SU-DHL-6 (cell line): ENCODE data around the gene ERV3-1.

Source experiments
- CTCF ChIP-seq: fragments of 200-600 bp; sonication (generic); IDR thresholded peaks from one replicate; pipeline ENCODE4 v1.5.1; 2017; ENCODE audit warnings: antibody characterized with exemption, mild to moderate bottlenecking, low read length, moderate library complexity; ENCODE audit not compliant: insufficient read depth, poor library complexity, severe bottlenecking
- EZH2phosphoT487 ChIP-seq: fragments of 200-600 bp; sonication (generic), shearing (Covaris generic); conservative IDR thresholded peaks from 2 replicates; pipeline ENCODE4 v1.6.1; 2018; ENCODE audit warnings: mild to moderate bottlenecking, antibody characterized with exemption, low read length, moderate library complexity, mixed read lengths

- TF ChIP-seq CTCF, result no peak
- no peak for TF ChIP-seq EZH2phosphoT487
These were observed 12.6 kb downstream of the ERV3-1 start for GRCh38 chr7:64993901-64994300.
